GM21737 (cell line): ENCODE measurements around the gene BMPER.

Experiments used
- ATAC-seq: cut with Tn5 transposase; IDR thresholded peaks from one replicate; pipeline ENCODE4 v1.9.1; 2021; ENCODE audit warnings: mild to moderate bottlenecking, moderate library complexity; ENCODE audit not compliant: unreplicated experiment

BMPER gene

DNA sequence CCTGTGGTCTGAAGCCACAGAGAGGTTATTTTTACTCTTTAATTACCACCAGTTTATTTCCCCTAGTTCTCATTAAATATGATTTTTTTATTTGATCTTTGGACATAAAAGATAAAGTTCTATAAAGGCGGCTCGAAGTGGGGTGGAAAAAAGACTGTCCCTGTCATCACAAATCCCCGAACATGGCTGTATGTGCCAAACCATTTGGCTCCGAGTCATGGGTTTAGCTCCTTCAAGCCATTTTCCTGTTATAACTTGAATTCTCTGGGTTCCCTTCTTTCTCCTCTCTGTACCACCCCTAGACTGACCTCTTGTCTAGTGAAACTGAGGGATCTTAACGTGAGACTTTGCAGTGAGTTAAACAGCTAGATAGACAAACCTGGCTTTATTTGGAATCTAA is 181.6 kb downstream of the BMPER start:
- no peak for ATAC-seq

DNA sequence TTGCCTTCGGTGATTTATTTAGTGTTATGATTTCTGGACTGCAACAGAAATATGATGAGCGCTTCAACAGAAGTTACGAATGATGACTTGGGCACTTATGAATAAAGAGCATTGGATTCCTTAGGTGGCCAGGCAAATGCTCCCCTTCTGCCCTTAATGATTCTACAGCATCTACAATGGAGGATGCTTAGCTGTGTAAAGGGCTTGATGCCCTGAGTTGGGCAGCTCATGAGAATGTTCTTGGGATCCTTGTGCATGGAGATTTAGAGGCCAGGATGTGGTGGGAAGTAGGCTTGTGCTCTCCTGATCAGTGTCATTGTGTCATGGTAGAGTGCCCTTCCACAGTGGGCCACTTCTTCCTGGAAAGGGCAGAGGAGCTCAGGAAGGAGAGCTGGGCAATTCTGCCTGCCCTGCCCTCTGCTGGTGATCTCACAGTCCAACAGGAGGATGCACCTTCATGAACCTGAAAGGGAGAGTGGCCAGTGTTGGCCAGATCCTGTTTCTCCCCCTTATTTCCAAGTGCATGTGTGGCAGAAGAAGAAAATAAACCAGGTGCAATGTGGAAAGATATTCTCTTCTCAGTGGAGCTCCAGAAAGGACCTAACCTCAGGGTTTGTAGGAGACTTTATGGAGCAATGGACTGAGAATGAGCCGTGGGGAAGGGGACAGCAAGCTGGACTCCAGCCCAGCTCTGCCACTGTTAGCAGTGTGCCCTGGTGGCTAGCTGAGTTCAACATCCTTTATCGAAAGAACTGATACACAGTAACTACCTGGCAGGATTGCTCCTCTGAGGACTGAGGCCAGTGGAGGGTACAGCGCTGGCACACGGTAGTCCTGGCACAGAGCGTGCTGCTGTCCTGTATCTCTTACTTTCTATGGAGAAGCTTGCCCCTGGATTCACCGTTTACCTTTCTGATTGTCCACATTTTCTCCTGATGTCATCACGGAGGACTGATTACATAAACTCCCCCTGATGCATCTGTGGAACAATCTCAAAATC is 182.9 kb downstream of the BMPER start:
- ATAC-seq, result no peak

DNA sequence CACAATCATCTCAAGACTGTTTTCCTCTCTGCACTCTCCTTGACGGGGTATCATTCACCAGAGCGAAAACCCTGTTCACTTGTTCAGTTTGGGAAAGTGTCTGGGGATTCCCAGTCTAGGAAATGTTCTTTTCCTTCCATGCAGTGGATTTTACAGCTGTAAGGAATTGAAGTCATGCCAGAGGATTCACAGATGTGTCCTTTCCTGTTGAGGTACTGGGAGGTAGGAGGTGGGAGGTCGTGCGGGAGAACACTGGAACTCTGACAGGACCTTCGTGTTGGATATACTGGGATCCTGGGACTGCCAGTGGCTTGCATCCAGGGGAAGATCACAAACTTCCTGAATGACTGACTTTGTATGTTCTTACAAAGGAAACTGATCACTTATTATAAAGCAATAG is 185.5 kb downstream of the BMPER start:
- no peak for ATAC-seq

DNA sequence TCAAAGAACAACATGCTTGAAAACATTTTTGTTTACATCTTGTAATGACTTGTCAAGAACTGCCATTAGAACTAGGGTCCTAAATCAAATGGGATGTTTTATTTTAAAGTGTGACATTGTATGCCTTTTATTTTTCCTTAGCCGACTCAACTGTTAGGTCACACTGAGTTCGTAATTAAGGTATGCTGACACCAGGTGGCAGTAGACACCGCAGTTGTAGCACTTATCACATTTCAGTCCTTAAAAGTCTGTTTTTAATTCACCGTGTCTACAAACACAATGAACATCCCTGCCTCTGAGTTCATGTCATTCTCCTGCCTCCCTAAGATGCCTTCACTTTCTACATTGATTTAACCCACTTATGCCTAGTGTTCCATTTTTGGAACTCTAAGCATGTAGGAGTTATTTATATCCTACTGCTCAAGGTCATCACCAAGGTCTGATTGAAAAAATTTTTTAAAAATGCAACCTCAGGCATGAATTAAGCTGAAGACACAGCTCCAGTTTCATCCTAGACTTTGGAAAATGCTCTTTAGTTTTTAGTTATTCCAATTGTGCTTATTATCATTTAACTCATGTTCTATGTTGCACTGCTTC is 186.1 kb downstream of the BMPER start:
- ATAC-seq, result no peak

DNA sequence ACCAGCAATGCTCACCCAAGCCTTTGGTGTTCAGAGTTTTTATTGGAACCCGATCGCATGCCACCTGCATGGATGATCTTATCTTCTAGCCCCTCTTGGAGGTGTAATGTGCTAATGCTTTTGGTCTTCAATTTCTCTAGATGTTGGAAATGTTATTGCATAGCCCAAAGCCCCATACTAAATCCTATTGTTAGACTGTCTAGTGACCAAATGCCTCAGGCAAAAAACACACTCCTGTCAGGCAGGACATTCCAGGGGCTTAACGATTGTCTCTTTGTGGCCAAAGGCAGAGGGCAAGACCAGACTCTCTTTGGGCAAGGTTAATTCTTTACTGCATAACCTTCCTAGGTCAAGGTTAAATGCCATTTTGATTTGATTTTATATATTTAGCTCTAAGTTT is 187.9 kb downstream of the BMPER start:
- no peak for ATAC-seq

DNA sequence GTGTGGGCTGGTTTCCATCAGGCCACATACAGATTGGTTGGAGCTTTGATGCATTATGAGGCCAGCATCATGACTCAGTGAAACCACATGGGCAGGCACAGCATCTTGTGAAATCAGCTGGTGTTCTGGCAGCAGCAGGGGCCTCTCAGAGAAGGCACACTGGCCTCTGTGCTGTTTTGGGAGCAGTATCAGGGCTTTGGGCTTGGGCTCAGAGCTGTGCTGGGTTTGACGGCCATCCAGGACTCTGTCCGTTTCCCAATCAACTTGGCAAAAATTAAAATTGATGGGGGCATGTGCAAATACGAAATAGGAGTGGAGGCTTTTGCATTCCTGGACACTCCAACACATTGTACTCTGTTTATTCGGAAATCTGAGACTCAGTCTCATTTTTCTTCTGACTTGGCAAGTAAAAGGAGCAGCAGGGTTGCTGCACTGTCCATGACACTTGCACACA is 190.9 kb downstream of the BMPER start:
- ATAC-seq, result no peak

DNA sequence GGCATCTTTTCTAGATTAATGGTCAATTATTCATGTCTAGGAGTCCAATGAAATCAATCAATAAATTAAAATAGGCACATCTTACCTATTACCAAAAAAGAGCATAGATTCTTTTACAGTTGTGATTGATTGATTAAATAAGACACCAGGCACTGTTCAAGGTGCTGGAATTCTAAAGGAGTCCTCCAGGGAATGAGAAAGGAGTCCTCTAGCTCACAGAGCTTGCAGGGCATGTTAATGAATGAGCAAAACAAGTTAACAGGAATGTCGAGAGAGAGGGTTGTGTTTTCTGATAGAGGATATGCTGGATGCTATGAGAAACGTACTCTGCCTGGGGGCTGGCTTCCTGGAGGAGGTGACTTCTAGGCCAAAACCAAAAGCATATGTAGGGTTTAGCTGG is 191.4 kb downstream of the BMPER start:
- ATAC-seq, result no peak

DNA sequence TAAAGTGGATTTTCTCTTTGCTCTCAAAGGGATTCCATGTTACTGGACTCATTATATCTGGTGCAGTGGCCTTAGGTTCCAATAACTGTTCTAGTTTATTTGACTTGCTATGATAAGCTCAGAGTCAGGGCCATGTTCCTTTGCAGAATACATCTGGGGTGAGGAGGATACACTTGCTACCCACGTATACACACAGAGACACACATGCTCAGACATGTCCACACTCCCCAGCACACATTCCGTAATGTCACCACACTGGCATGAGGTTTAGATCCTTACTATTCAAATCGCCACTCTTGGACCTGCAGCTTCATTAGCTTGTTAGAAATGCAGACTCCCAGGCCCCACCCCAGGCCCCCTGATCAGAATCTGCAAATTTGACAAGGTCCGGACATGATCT is 195.3 kb downstream of the BMPER start:
- ATAC-seq, result no peak

DNA sequence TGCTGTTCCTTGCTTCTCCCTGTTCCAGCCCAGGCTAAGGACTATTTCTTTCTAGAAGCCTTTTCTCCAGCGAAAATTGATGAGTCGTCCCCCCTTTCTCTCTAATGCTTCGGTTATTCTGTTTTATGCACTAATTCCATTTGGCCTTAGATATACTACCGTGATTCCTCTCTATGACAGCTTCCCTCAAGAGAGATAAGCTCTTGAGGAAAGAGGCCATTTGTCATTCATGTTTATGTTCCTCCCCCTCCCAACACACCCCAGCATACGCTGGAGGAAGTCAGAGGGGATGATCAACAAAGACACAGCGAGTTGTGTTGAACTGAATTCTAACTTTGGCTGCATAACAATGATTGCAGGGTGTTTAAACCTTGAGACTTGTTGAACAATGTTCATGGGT is 198.8 kb downstream of the BMPER start:
- ATAC-seq, result no peak

DNA sequence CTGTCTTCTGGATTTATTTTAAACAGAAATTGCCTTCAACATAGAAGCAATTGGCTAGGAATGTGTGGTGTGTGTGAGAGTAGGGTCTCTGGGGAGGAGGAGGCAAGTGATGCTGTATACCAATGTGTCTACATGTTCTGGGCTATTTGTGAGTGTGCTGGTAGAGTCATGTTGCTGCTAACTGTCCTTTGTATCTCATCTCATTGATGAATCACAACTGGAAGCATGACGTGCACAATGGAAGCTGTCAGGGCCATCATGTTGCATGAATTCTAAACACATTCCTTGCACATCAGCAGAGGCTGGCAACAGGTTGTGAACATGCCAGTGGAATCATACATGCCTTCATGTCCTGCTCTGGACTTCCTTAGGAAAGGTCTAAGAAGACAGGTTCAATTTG is 199.7 kb downstream of the BMPER start:
- no peak for ATAC-seq

DNA sequence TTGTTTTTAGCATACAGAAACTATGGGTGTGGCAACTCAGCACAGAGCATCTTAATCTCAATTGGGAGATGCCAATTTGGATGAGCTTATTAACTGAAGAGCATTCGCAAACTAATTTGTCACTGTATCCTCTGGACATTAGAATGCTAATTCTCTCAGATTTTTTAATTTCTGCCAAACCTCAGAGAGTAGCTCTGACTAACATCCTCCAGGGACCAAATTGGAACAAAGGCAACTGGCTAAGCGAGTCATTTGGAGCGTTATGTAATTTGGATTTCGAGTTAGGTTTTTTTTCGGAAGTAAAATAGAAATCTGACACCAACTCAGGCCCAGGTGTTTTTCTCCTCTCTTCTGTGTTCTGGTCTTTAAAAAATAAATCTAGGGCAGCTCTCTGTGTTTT is 201.9 kb downstream of the BMPER start:
- no peak for ATAC-seq

DNA sequence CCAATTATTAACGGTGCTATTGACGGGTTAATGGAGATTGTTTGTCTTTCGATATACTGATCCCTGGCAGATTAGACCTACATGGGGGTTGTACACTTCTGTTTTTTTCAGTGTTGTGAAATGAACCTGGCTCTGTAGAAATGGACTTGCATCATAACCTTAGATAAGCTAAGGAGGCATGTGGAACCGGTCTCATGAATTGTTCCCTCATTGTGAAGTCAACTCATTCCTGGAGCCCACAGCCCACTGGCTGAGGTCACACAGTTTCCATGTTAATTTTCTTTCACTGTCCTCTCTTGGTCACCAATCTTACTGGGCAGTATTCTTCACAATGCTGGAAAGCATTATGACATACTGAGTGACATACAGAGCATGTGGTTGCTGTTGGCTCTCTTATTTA is 202.8 kb downstream of the BMPER start:
- no peak for ATAC-seq

DNA sequence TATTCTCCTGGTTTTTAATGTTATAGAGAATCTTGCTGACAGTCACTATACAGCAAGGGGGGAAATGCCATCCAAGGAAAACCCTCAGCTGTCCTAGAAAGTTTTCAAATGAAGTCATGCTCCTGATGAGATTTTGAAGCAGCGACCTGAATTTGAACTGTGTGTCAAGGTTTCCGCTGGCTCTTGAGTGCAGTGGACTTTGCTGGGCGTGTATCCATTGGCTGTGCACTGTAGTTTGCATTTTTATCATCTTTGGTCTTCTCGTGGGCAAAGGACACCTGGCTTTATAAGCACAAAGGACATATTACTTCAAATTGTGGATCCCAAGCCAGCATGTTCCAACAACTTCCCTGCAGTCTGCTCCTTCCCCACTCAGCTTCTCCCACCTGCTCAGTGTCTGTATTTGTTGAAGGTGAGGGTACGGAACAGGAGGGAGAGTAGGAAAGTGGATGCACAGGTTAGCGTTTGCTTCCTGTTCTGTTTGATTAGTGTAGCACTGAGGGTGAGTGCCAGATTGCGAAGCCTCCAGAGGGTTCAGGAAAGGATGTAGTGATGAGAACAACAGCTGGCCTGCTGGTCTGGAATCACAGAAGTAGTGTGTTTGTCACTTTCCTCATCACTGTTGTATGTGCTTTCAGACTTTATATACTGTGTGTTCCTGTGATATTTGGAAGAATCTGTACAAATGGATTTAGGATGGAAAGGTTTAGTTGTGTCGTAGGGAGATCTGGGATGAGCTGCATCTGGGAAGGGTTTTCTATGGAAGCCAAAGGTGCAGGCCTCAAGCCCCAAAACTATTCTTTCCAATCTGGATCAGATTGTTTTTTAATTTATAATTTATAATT is 204.8 kb downstream of the BMPER start:
- ATAC-seq, result no peak

DNA sequence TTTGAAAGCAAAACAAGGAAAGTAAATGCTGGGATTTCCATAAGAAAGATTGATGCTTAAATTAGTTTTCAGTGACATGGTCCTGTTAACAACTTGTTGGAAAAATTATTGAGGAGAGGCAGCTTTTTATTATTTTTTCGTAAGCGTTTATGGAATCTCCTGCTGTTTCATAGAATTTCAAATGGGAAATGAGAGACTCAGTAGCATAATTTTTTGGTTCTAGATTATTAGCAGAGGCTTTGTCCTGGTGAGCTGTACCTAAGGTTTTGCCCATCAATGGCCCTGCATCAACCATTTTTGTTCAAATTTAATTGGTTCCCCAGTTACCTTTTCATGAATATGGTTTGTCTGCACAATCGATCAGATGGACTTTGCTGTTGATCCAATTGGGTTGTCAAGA is 205.7 kb downstream of the BMPER start:
- ATAC-seq, result no peak

DNA sequence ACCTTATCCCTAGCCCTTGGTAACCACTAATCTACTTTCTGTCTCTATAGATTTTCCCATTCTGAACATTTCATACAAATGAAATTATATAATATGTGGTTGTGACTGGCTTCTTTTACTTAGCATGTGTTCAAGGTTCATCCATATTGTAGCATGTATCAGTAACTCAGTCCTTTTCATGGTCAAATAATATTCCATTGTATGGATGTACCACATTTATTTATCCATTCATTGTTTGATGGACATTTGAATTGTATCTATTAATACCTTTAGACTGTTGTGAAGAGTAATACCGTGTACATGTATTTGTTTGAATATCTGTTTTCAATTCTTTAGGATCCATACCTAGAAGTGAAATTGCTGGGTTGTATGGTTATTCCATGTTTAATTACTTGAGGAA is 210.2 kb downstream of the BMPER start:
- no peak for ATAC-seq

DNA sequence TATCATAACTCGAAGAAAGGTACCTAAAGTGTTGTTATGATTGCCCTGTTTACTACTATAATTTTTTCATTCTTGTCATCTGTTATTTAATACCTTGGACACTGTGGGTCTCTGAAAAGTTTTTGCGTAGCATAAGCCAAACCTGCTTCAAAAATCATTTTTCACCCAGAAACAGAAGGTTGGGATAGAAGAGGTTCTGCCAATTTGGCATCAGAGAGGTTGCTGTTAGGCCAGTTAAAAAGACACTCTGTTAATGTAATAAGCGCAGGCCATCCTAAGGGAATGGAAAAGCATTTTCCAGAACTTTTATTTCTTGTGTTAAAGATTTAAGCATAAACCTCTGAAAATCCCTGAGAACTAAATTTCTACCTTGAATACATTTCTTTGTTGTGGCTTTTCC is 212.2 kb downstream of the BMPER start:
- no peak for ATAC-seq

DNA sequence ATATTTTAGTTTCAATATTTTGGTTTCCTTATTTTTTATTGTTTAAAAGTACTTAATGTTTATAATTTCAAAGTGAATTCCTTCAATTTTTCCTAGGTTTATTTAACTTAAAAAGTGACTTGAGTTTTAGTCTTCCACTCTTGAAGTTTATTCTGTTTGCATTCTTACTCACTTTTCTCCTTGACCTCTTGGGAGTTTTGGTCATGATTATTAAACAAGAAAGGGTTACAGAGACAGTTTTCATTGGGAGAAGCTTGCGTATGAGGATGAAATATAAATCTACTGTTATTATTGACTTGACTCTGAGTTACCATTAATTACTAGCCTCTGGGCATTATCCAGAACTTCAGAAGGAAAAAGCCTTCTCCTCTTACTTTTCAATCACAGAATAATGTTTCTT is 216.0 kb downstream of the BMPER start:
- ATAC-seq, result no peak

DNA sequence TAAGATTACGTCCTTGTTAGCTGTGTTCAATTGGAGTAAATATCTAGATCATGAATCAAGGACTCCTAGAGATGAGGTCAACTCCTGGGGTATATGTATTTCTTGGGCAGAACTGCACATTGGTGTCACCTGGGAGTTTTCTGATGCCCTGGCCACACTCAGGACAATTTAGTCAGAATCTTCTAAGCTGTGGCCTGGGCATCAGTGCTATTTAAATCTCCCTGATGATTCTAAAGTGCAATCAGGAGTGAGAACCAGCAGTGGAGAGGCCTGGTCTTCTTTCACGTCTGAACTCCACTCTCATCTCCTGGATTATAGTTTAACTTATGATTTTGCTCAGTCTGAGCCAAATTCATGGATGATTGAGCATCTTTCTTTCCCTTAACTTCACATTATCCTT is 218.0 kb downstream of the BMPER start:
- no peak for ATAC-seq

DNA sequence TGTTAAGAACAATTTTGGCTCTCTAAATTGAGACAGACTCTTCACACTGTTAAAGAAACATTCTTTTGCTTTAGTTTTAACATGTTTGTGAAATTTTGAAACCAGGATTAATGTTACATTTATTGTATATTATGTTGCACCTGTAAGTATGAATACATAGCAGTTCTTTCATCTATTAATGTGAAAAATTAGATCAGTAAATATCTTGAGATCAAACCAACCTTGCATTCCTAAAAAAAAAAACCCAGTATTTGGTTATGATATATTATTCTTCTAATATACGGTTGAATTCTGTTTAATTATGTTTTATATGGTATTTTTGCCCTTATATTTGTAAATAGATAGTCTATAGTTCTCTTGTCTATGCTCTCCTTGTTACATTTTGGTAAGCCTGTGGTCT is 219.4 kb downstream of the BMPER start:
- no peak for ATAC-seq

DNA sequence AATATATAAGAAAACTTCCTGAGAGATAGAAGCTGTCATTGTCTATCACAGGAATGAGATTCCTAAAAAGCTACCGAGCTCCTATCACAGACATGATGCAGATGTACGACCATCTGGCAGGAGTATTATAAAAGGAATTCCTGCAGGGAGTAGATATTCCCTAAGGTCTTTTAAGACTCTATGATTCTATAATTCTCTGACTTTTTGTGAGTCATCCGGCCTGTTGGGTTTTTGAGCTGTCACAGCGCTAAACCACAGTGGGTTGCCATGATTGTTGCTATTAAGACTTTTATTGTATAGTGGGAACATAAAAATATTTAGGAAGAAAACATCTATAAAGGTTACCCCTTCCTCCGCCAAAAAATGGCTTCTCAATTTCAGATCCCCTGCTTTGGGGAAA is 223.4 kb downstream of the BMPER start:
- no peak for ATAC-seq

DNA sequence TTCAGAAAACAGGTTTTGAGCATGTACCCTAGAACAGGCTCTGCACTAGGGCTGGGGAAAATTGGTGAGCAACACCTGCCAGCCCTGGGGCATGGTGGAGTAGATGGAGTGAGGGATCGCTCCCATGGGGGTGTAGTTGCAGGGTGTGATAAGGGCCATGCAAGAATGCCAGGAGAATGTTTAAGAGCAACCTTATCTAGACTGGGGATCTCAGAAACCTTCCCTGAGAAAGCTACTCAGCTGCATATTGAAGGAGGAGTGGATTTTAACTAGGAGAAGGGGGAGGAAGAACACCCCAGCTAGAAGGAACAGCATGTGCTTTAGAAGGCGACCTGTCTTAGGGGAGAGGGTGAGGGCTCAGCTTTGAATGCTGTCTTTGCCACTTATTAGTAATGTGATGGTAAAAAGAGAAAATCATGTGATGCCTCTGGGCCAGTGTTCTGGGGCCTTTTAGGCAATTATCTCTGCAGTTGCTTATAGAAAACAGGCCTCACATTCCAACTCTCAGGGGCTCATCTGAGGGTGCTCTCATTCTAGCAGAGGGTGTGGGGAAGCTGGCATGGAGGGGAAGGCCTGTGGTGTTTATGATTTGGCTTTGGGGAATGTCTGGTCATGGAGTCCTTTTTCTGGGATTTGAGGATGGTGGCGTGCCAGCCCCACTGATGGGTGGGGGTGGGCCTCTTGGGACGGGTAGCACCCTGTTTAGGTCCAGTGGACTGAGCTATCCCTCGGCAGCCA is 225.4 kb downstream of the BMPER start:
- ATAC-seq, result no peak
